H1 (cell line): Measurements from ENCODE around the gene NT5M. TPM values are rescaled to one million over a fixed set of nuclear protein-coding genes. Genes with fewer than 3 reads are reported as not detected.

ENCODE experiments used
- CTCF ChIA-PET: fragments of 300-600 bp; sonication (Branson Sonifier 250); formaldehyde crosslinking; loops from one replicate; lab custom pipeline; 2021; ENCODE audit not compliant: partially characterized antibody; lab: Charles Lee
- POLR2A ChIA-PET: fragments of 300-600 bp; sonication (Branson Sonifier 250); formaldehyde crosslinking; loops from one replicate; lab custom pipeline; 2021; ENCODE audit warnings: inconsistent platforms; ENCODE audit not compliant: partially characterized antibody; lab: Charles Lee
- DNase-seq, 2 experiments: peaks; one replicate each; pipeline versions ENCODE4 v3.0.0 to v3.0.0-alpha.2; 2010 to 2022; ENCODE audit warnings: low spot score in 2 of 2, low read depth in 1 of 2, mixed read lengths in 1 of 2
- FAIRE-seq: peaks from 2 replicates; lab custom pipeline; 2011; peaks lifted over from hg19 to GRCh38; lab: Jason Lieb, UNC
- H2AFZ ChIP-seq: 2 replicates; pipeline ENCODE4 v1.8.1; 2012; ENCODE audit warnings: low read length, inconsistent platforms
- H2AK5ac ChIP-seq: 2 replicates; pipeline ENCODE4 v1.6.1; 2013; ENCODE audit warnings: low read depth, low read length
- H2BK120ac ChIP-seq: replicated peaks from 2 replicates; pipeline ENCODE3; 2013; ENCODE audit warnings: low read depth, low read length, inconsistent platforms
- H2BK12ac ChIP-seq: 2 replicates; pipeline ENCODE4 v1.6.1; 2013; ENCODE audit warnings: low read depth, low read length
- H2BK15ac ChIP-seq: 2 replicates; pipeline ENCODE4 v1.6.1; 2013; ENCODE audit warnings: low read length
- H2BK20ac ChIP-seq: 2 replicates; pipeline ENCODE4 v1.6.1; 2013; ENCODE audit warnings: low read length
- H2BK5ac ChIP-seq: 2 replicates; pipeline ENCODE4 v1.6.1; 2013; ENCODE audit warnings: low read depth, low read length
- H3K14ac ChIP-seq: 2 replicates; pipeline ENCODE4 v1.6.1; 2013; ENCODE audit warnings: inconsistent platforms; ENCODE audit not compliant: insufficient read length
- H3K18ac ChIP-seq: 2 replicates; pipeline ENCODE4 v1.6.1; 2013; ENCODE audit warnings: low read length; ENCODE audit errors: extremely low read depth
- H3K23ac ChIP-seq: 2 replicates; pipeline ENCODE4 v1.6.1; 2013; ENCODE audit warnings: inconsistent platforms; ENCODE audit not compliant: insufficient read length
- H3K23me2 ChIP-seq: 2 replicates; pipeline ENCODE4 v1.6.1; 2013; ENCODE audit warnings: low read depth, low read length
- H3K27ac ChIP-seq: 2 replicates; pipeline ENCODE4 v1.6.1; 2011; ENCODE audit warnings: low read depth, low read length, inconsistent platforms
- H3K27me3 ChIP-seq, 4 experiments: replicated peaks in 1 of 4; 1 replicate in 1 of 4; 2 replicates in 3 of 4; pipeline versions ENCODE4 v1.6.1 to v1.8.1; 2011 to 2013; ENCODE audit warnings: low read length in 3 of 4, mild to moderate bottlenecking in 3 of 4, inconsistent platforms in 2 of 4, mixed read lengths in 2 of 4, moderate library complexity in 1 of 4; ENCODE audit not compliant: control insufficient read depth in 3 of 4, insufficient read depth in 3 of 4; ENCODE audit errors: extremely low read depth in 1 of 4
- H3K36me3 ChIP-seq, 4 experiments: 2 replicates each; pipeline versions ENCODE4 v1.6.1 to v1.8.1; 2011 to 2013; ENCODE audit warnings: mild to moderate bottlenecking in 4 of 4, low read length in 3 of 4, moderate library complexity in 2 of 4, control low read depth in 1 of 4, inconsistent platforms in 1 of 4; ENCODE audit not compliant: insufficient read depth in 4 of 4, control insufficient read depth in 2 of 4
- H3K4ac ChIP-seq: replicated peaks from 2 replicates; pipeline ENCODE3; 2013; ENCODE audit warnings: low read length, low read depth, mixed read lengths, inconsistent platforms; ENCODE audit not compliant: insufficient read length
- H3K4me1 ChIP-seq, 4 experiments: replicated peaks in 1 of 4; 1 replicate in 1 of 4; 2 replicates in 3 of 4; pipeline versions ENCODE4 v1.6.1 to v1.8.1; 2011 to 2013; ENCODE audit warnings: low read length in 3 of 4, inconsistent platforms in 2 of 4, mixed read lengths in 1 of 4; ENCODE audit not compliant: insufficient read depth in 4 of 4, control insufficient read depth in 3 of 4
- H3K4me2 ChIP-seq, 2 experiments: 2 replicates each; pipeline versions ENCODE4 v1.6.1 to v1.8.1; 2011 to 2013; ENCODE audit warnings: low read depth in 2 of 2, low read length in 2 of 2, control low read depth in 1 of 2, inconsistent platforms in 1 of 2, mild to moderate bottlenecking in 1 of 2; ENCODE audit not compliant: insufficient read depth in 1 of 2
- H3K4me3 ChIP-seq, 4 experiments: fragments of 200-600, 300-600 bp in 1 of 4; sonication (generic), shearing (Covaris generic), sonication (Bioruptor Twin) in 1 of 4; 2 replicates each; pipeline versions ENCODE4 v1.5.1 to v1.8.1; 2011 to 2016; ENCODE audit warnings: low read length in 4 of 4, low read depth in 3 of 4, control low read depth in 2 of 4, inconsistent platforms in 2 of 4, mild to moderate bottlenecking in 2 of 4, mixed read lengths in 1 of 4, moderate library complexity in 1 of 4; ENCODE audit not compliant: insufficient read depth in 2 of 4; ENCODE audit errors: extremely low read depth in 1 of 4
- H3K56ac ChIP-seq: replicated peaks from 2 replicates; pipeline ENCODE3; 2013; ENCODE audit warnings: low read depth, mild to moderate bottlenecking, mixed read lengths, low read length, inconsistent platforms; ENCODE audit not compliant: insufficient read length
- H3K79me1 ChIP-seq: 2 replicates; pipeline ENCODE4 v1.6.1; 2013; ENCODE audit warnings: low read depth, low read length, control low read depth
- H3K79me2 ChIP-seq, 2 experiments: 2 replicates each; pipeline versions ENCODE4 v1.6.1 to v1.8.1; 2012 to 2013; ENCODE audit warnings: low read length in 2 of 2, mild to moderate bottlenecking in 2 of 2, inconsistent platforms in 1 of 2; ENCODE audit not compliant: insufficient read depth in 2 of 2, control insufficient read depth in 1 of 2
- H3K9ac ChIP-seq, 4 experiments: replicated peaks in 1 of 4; 1 replicate in 1 of 4; 2 replicates in 3 of 4; pipeline versions ENCODE4 v1.6.1 to v1.8.1; 2011 to 2013; ENCODE audit warnings: low read depth in 3 of 4, low read length in 3 of 4, control low read depth in 2 of 4, mild to moderate bottlenecking in 2 of 4, moderate library complexity in 2 of 4, inconsistent platforms in 1 of 4; ENCODE audit errors: extremely low read depth in 1 of 4
- H3K9me3 ChIP-seq, 2 experiments: 2 replicates each; pipeline versions ENCODE4 v1.6.1 to v1.8.1; 2012 to 2013; ENCODE audit warnings: mild to moderate bottlenecking in 2 of 2, moderate library complexity in 2 of 2, control low read depth in 1 of 2, inconsistent platforms in 1 of 2, low read depth in 1 of 2, low read length in 1 of 2, mixed read lengths in 1 of 2; ENCODE audit not compliant: insufficient read depth in 2 of 2
- H4K20me1 ChIP-seq, 2 experiments: replicated peaks in 1 of 2; 2 replicates each; pipeline versions ENCODE3 to v1.8.1; 2011 to 2013; ENCODE audit warnings: inconsistent platforms in 2 of 2, low read length in 2 of 2, mild to moderate bottlenecking in 1 of 2; ENCODE audit not compliant: insufficient read depth in 2 of 2, control insufficient read depth in 1 of 2
- H4K5ac ChIP-seq: 2 replicates; pipeline ENCODE4 v1.6.1; 2013; ENCODE audit warnings: low read length, low read depth, mixed read lengths, inconsistent platforms; ENCODE audit not compliant: insufficient read length
- H4K8ac ChIP-seq: 2 replicates; pipeline ENCODE4 v1.8.0; 2013; ENCODE audit warnings: mild to moderate bottlenecking, moderate library complexity, low read length, inconsistent platforms; ENCODE audit not compliant: insufficient read depth; ENCODE audit errors: extremely low read depth
- H4K91ac ChIP-seq: replicated peaks from 2 replicates; pipeline ENCODE3; 2013; ENCODE audit warnings: low read length, mixed read lengths, inconsistent platforms; ENCODE audit not compliant: insufficient read length
- BRCA1 ChIP-seq: IDR thresholded peaks from 2 replicates; pipeline ENCODE4 v1.6.1; 2012; ENCODE audit warnings: low read depth, low read length, improper control_type of control experiment
- CHD1 ChIP-seq: IDR thresholded peaks from 2 replicates; pipeline ENCODE4 v1.6.1; 2012; ENCODE audit warnings: low read depth, low read length, improper control_type of control experiment
- MAFK ChIP-seq: IDR thresholded peaks from 2 replicates; pipeline ENCODE4 v1.6.1; 2012; ENCODE audit warnings: low read depth, mild to moderate bottlenecking, improper control_type of control experiment, low read length
- RAD21 ChIP-seq, 2 experiments: IDR thresholded peaks in 1 of 2; conservative IDR thresholded peaks in 1 of 2; 2 replicates each; pipeline ENCODE4 v1.6.1; 2011; ENCODE audit warnings: low read depth in 2 of 2, low read length in 2 of 2, improper control_type of control experiment in 1 of 2, inconsistent platforms in 1 of 2, mild to moderate bottlenecking in 1 of 2, moderate library complexity in 1 of 2
- TCF12 ChIP-seq: IDR thresholded peaks from 2 replicates; pipeline ENCODE4 v1.6.1; 2011; ENCODE audit warnings: low read depth, mild to moderate bottlenecking, low read length
- WGBS, 2 experiments: shearing (Covaris generic) in 1 of 2; methylation state at CpG; one replicate each; pipeline versions ENCODE4 v1.1.6 to v1.1.7; 2013 to 2015; ENCODE audit warnings: low lambda C conversion rate in 2 of 2, mixed read lengths in 2 of 2, inconsistent platforms in 1 of 2, low coverage in 1 of 2, missing lambda C conversion rate in 1 of 2; ENCODE audit not compliant: insufficient replicate concordance in 2 of 2, insufficient coverage in 1 of 2, insufficient read length in 1 of 2; ENCODE audit errors: extremely low coverage in 1 of 2, missing lambda C conversion rate in 1 of 2; 5-methylcytosine and 5-hydroxymethylcytosine counted together
- polyA plus RNA-seq, 7 experiments: library from polyadenylated mRNA; depleted of rRNA in 3 of 7; stranded (reverse) in 5 of 7; unstranded in 2 of 7; fragments of >200 nt in 5 of 7; fragments of 200-250 nt in 2 of 7; gene quantifications; 1 replicate in 5 of 7; 2 replicates in 1 of 7; 4 replicates in 1 of 7; pipeline versions ENCODE4 v1.2.1 to v1.2.3, GENCODE V29; 2011 to 2013; ENCODE audit warnings: missing spikeins in 2 of 7, mixed read lengths in 2 of 7
- total RNA-seq: library from RNA; stranded (reverse); fragmentation: NEBNext Ultra II Directional; extraction: Animal tissue kit (Norgen Biotek cat#: 25700); gene quantifications from 2 replicates; pipeline ENCODE4 v1.2.1, GENCODE V29; 2021
- TF ChIP-seq, protein P1 (sequence below), 3 experiments: IDR thresholded peaks; 1 replicate in 2 of 3; 2 replicates in 1 of 3; pipeline versions ENCODE4 v1.5.1 to v1.6.1; 2011; ENCODE audit warnings: low read length in 3 of 3, mild to moderate bottlenecking in 3 of 3, inconsistent platforms in 2 of 3, low read depth in 1 of 3, moderate library complexity in 1 of 3; ENCODE audit not compliant: insufficient read depth in 1 of 3; ENCODE audit errors: control extremely low read depth in 1 of 3

The NT5M gene
- total and polyA plus RNA-seq, 2 of the 8 experiments (the other 6 are each of a cell fraction or from before 2014, with no cell fraction given) = 7.6 to 18.2 TPM

DNA sequence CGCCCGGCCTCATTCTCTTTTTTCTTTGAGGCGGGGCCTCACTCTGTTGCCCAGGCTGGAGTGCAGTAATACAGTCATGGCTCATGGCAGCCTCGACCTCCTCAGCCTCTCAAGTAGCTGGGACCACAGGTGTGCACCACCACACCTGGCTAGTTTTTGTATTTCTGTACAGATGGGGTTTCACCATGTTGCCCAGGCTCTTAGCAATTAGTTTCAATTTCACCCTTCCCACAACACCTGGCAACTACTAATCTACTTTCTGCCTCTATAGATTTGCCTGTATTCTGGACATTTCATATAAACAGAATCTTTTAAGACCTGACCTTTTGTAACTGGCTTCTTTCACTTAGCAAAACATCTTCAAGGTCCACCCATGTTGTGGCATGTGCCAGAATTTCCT, 8.0 kb upstream of the NT5M start:
- 94% methylated on average over 4 of the region's 4 CpGs; no CpG with 5 or more reads in 1 of the 2 experiments for WGBS, 2 experiments
- Histone ChIP-seq H3K4ac (no peak overlapping the region), H2BK5ac (no peak overlapping the region), H3K14ac (no peak overlapping the region)
- TF ChIP-seq CHD1 (no peak), TCF12 (no peak), RAD21 (IDR thresholded peaks at IDR 0.05 in 1 of 2, conservative IDR thresholded peaks at IDR 0.05 in 1 of 2; ENCODE audit: low read depth in 2 of 2, low read length in 2 of 2) (no peak), BRCA1 (no peak), MAFK (no peak)
- TF ChIP-seq, protein P1, sequence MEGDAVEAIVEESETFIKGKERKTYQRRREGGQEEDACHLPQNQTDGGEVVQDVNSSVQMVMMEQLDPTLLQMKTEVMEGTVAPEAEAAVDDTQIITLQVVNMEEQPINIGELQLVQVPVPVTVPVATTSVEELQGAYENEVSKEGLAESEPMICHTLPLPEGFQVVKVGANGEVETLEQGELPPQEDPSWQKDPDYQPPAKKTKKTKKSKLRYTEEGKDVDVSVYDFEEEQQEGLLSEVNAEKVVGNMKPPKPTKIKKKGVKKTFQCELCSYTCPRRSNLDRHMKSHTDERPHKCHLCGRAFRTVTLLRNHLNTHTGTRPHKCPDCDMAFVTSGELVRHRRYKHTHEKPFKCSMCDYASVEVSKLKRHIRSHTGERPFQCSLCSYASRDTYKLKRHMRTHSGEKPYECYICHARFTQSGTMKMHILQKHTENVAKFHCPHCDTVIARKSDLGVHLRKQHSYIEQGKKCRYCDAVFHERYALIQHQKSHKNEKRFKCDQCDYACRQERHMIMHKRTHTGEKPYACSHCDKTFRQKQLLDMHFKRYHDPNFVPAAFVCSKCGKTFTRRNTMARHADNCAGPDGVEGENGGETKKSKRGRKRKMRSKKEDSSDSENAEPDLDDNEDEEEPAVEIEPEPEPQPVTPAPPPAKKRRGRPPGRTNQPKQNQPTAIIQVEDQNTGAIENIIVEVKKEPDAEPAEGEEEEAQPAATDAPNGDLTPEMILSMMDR (IDR thresholded peaks at IDR 0.05; ENCODE audit: control extremely low read depth in 1 of 3, insufficient read depth in 1 of 3, low read depth in 1 of 3, low read length in 3 of 3) = no peak
- TF ChIP-seq, all 59 proteins: peak for 0
- no peak overlapping the region for H3K9ac ChIP-seq
- H3K23ac ChIP-seq = no peak overlapping the region
- H3K79me1 ChIP-seq = no peaks in the 10 kb centered on the region
- no peak overlapping the region for H4K5ac ChIP-seq
- FAIRE-seq = no peak
- H3K56ac ChIP-seq = no peak overlapping the region
- no peak overlapping the region for H4K91ac ChIP-seq
- H2BK12ac ChIP-seq = no peak overlapping the region
- no peak overlapping the region for H2BK20ac ChIP-seq
- H2BK120ac ChIP-seq = no peak overlapping the region
- H2AK5ac ChIP-seq = no peak overlapping the region
- H3K27me3 ChIP-seq = no peaks in the 10 kb centered on the region
- no peaks in the 10 kb centered on the region; the same call in 1 of the 2 replicates for H3K23me2 ChIP-seq
- no peak overlapping the region for H3K4me3 ChIP-seq
- H4K8ac ChIP-seq = no peak overlapping the region
- H3K36me3 ChIP-seq = no peaks in the 10 kb centered on the region
- no peaks in the 10 kb centered on the region for H3K79me2 ChIP-seq
- no peak overlapping the region for H3K18ac ChIP-seq
- H3K4me2 ChIP-seq = no peak overlapping the region
- H2BK15ac ChIP-seq = no peak overlapping the region
- H4K20me1 ChIP-seq = no peaks in the 10 kb centered on the region
- no peaks in the 10 kb centered on the region; a peak in 1 of 7 replicates for H3K4me1 ChIP-seq
- H2AFZ ChIP-seq = no peak overlapping the region
- ChIA-PET CTCF (interaction anchor here (0.6 kb wide), 1 partner anchor 106 kb away, joined by 3 read pairs; no protein-coding TSS in a partner anchor), POLR2A (interaction anchor here (0.5 to 1.6 kb wide), 2 partner anchors 10 to 88 kb away, joined by 3 read pairs; no protein-coding TSS in a partner anchor)
- H3K9me3 ChIP-seq = no peaks in the 10 kb centered on the region
- no peak for DNase-seq
- H3K27ac ChIP-seq = no peak overlapping the region
